IPS-18c (cell line): Measurements from ENCODE around the gene FOXA1.
"Not testable (repeated sequence)": the region's sequence is repeated elsewhere in the genome, so short reads cannot be mapped to it uniquely, and the experiment has no call there.

Experiments used
- H3K4me3 ChIP-seq: 2 replicates; pipeline ENCODE4 v1.7.0; 2013; ENCODE audit warnings: low read depth, mild to moderate bottlenecking, low read length, moderate library complexity; ENCODE audit not compliant: insufficient read depth
- H3K9me3 ChIP-seq: one replicate; pipeline ENCODE4 v1.6.1; 2013; ENCODE audit warnings: mild to moderate bottlenecking, low read length, moderate library complexity; ENCODE audit not compliant: control insufficient read depth, insufficient read depth

FOXA1 gene

GRCh38 chr14:37584211-37585100 is 10.6 kb downstream of the FOXA1 start:
- peak overlapping the region; percentile 41; the same call in 1 of the 2 replicates for H3K4me3 ChIP-seq
- no peaks in the 10 kb centered on the region for H3K9me3 ChIP-seq

DNA sequence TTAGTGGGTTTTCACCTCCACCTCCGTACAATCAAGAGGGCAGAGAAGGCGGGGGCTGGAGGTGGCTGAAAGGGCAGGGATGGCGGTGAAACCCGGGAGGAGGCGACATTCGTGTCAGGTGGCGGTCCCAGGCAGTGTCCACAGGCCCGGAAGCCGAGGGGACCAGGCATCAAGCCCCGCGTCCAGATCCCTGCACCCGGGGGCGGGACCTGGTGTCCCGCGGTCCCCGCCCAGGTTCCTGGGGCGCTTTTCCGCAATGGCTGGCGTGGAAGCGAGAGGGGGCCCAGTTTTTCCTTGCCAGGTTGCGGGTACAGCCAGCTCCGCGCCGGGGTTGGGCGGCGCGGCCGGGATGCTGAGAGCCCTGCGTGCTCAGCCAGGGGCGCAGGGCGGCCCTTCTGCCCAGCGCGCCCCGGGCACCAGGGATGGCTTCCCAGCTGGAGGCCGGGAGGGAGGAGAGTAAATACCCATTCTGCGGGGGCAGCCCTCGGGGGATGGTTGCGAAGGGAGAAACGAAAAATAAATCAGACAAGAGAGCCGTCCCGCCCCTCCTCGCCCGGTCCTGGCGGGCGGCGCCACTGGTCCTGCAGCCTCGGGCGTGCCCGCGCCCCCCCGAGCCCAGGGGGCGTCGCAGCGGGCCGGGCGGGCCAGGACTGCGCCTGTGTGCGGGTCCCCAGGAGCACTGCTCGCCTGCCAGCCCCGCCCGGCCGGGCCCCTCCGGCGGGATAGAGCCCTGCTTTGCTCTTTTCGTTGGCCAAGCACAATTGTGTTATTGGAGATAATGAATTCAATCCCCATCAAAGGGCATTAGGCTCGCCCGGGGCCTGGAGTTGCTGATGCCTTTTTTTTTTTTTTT is 11.5 kb downstream of the FOXA1 start:
- Histone ChIP-seq H3K9me3 (no peaks in the 10 kb centered on the region), H3K4me3 (peak overlapping the region; percentile 34)

GRCh38 chr14:37580146-37580545 is 14.9 kb downstream of the FOXA1 start:
- H3K9me3 ChIP-seq, result no peaks in the 10 kb centered on the region
- H3K4me3 ChIP-seq, result no peak overlapping the region

DNA sequence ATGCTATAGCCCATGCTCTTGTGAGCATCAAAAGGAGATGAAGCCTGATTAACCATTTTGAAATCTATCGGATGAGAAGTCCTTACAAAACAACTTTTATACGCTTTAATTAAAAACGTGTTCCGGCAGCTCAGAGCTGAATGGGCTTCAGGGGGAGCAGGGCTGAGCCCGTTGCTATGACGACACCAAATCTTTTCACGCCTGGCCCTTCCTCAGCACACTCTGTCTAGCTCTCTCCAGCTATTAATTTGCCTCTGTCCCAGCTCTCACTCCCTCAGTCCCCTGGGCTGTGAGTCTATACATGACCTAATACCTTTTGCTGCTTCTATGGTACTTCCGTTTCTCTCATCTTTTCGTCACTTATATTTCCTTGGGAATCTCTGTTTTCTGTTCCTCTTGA is 15.8 kb downstream of the FOXA1 start:
- Histone ChIP-seq H3K4me3 (no peak overlapping the region), H3K9me3 (no peaks in the 10 kb centered on the region)

DNA sequence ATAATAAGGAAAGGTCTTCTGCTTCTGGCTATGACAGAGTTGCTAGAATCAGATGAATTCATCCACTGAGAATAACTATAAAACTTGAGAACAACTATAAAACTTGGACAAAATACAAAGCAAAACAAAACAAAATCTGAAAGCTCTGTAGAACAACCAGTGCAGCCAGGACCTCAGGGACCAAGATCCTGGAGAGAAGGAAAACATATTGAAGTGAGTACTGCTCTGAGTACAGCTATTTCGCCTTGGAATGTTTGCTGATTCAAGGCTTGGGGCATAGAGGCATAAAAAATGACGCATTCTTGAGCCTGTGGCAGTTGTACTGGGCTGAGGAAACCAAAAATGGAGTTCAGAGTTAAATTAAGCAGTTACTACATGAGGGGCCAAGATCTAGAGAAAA is 21.7 kb downstream of the FOXA1 start:
- Histone ChIP-seq H3K4me3 (no peak overlapping the region), H3K9me3 (no peaks in the 10 kb centered on the region)

GRCh38 chr14:37571391-37571790 is 23.7 kb downstream of the FOXA1 start:
- no peaks in the 10 kb centered on the region for H3K9me3 ChIP-seq
- no peak overlapping the region for H3K4me3 ChIP-seq

DNA sequence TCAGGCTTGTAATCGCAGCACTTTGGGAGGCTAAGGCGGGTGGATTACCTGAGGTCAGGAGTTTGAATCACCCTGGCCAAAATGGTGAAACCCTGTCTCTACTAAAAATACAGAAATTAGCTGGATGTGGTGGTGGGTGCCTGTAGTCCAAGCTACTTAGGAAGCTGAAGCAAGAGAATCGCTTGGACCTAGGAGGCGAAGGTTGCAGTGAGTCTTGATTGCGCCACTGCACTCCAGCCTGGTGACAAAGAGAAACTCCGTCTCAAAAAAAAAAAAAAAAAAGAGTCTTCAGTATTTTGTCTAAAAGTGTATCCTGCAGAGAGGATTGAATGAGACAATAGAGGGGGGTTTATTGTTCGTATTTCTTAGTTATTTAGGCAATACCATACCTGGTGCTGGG is 25.3 kb downstream of the FOXA1 start:
- Histone ChIP-seq H3K4me3 (no peak overlapping the region), H3K9me3 (no peaks in the 10 kb centered on the region)

DNA sequence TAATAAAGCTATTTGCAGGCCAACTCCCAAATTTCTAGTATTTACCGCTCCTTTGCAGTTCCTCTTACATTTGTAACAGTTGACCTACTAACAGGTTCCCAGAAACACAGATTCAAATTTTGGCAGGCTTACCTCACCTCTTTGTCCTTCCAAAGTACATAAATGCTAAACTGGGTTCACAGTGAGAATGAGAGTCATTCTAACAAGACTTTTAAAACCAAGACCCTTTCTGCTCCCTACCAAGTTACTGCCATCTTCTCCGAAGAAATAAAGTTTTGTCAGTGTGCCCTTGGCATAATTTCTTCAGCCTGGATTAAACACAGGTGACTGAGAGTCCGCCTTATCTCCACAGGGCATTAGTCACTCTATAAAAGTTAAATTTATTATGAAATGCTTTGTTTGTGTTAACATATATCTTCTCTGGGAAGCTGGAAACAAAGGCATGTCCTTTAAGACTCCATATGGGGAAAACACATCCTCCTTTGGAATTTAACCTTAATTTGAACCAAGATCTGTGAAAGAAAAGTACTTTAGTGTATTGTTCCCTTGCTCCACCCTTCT is 28.2 kb downstream of the FOXA1 start:
- Histone ChIP-seq H3K4me3 (no peak overlapping the region), H3K9me3 (no peaks in the 10 kb centered on the region)

DNA sequence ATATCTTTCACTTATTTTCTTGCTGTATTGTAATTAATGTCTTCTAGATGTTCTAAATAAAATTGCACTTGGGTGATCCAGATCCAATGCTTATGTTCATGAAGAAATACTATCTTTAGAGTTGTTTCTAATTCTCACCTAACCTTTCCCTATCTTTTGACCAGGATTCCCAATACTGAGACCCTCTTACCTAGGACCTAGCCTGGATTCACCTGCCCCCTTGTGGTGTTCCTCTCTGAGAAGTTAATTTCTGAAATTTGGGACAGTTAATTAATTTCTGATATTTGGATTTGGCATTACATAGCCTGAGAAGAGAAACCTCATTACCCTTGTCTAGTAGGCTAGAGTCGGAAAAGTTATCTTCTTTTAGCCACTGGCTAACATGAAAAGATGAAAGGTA is 29.5 kb downstream of the FOXA1 start:
- H3K9me3 ChIP-seq, result no peaks in the 10 kb centered on the region
- H3K4me3 ChIP-seq, result no peak overlapping the region

DNA sequence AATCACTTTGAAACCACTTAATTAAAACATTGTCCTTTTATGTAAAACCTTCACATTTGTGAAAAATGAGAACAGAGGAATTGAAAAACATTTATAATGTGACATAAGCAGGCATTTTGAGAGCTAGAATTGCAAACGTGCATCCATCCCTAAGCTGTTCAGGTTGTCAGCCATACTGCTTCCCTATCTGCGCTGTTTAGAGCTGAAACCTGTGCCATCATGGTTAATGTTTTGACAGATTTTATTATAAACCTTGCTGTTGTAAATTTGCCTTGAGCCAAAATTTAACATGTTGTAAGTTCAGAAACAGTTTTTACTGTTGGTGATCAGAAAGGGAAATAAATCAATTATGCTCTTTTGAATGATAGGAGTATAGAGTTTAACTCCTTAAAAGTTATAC is 31.9 kb downstream of the FOXA1 start:
- no peak overlapping the region for H3K4me3 ChIP-seq
- H3K9me3 ChIP-seq, result no peaks in the 10 kb centered on the region

- no peak overlapping the region for H3K4me3 ChIP-seq
- peaks cover 2% of the 10 kb centered on the region for H3K9me3 ChIP-seq
Measured at GRCh38 chr14:37559386-37559785, 35.7 kb downstream of the FOXA1 start.

- Histone ChIP-seq H3K4me3 (no peak overlapping the region), H3K9me3 (peaks cover 2% of the 10 kb centered on the region)
Measured at GRCh38 chr14:37558740-37559139, 36.3 kb downstream of the FOXA1 start.

DNA sequence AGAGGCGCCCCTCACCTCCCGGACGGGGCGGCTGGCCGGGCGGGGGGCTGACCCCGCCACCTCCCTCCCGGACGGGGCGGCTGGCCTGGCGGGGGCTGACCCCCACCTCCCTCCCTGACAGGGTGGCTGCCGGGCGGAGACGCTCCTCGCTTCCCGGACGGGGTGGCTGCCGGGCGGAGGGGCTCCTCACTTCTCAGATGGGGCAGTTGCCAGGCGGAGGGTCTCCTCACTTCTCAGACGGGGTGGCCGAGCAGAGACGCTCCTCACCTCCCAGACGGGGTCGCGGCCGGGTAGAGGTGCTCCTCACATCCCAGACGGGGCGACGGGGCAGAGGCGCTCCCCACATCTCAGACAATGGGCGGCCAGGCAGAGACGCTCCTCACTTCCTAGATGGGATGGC is 39.5 kb downstream of the FOXA1 start:
- not testable (repeated sequence) for H3K9me3 ChIP-seq, H3K4me3 ChIP-seq

DNA sequence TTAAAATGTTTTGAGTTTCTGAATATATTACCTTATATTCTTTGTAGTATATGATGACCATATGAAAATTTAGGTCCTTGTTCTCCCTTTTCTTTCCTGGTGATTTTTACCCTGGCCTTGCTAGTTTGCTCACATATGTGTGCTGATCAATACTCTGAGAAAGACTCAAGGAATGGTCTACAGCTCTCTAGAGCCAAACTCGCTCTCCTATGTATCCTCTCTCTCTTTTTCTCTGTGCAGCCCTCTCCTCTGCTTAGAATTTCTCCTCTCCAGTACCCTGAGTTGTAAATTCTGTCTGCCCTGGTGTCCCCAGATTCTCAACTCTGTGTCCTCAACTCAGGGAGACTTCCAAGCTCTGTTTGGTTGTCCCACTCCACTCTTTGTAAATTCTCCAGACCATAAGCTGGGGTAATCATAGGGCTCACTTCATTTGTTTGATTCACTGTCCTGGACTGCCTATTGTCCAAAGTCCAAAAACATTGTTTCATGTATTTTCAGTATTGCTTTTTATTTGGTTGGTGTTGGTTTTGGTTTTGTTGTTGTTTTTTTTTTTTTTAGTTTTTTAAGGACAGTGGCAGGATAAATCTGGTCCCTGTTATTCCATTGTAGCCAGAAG is 41.0 kb downstream of the FOXA1 start:
- Histone ChIP-seq H3K4me3 (no peak overlapping the region), H3K9me3 (peaks cover 2% of the 10 kb centered on the region)

GRCh38 chr14:37551119-37551518 is 43.9 kb downstream of the FOXA1 start:
- H3K4me3 ChIP-seq, result no peak overlapping the region

DNA sequence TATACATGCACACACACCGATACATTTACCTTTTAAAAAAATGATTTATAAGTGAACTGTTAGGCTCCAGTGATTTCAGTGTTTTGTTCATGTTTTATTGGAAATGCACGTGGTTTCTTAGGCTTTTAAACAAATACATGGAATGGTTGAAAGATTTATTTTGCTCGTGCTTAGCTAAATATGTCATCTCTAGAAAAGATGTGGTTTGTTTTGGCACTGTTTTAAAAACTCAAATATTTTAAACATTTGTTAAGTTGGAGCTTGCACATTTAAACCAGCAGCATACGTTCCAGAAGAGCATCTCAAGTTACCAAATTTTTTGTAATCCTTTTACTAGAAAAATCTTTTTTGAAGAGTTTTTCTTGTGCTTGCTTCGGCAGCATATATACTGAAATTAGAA is 44.5 kb downstream of the FOXA1 start:
- no peaks in the 10 kb centered on the region for H3K9me3 ChIP-seq
- no peak overlapping the region for H3K4me3 ChIP-seq

More at GRCh38 chr14:37551119-37551518, 43.9 kb downstream of the FOXA1 start:
- H3K9me3 ChIP-seq, result peaks cover 2% of the 10 kb centered on the region

GRCh38 chr14:37546621-37547447 is 48.2 kb downstream of the FOXA1 start:
- no peak overlapping the region for H3K4me3 ChIP-seq
- no peaks in the 10 kb centered on the region for H3K9me3 ChIP-seq
